Measurements from ENCODE around the gene PPIL3.

The PPIL3 gene

GRCh38 chr2:200845669-200846325 is 43.1 kb downstream of the PPIL3 start:
- Histone ChIP-seq H3K27me3 (ENCODE audit: insufficient read depth, low read depth, severe bottlenecking) (no peaks in the 10 kb centered on the region), H3K27ac (no peak overlapping the region), H3K36me3 (peaks cover under 1% of the 10 kb centered on the region), H3K9me3 (ENCODE audit: severe bottlenecking) (no peaks in the 10 kb centered on the region), H3K4me3 (ENCODE audit: low read depth, low read length) (no peak overlapping the region)
- no peak for TF ChIP-seq CTCF (IDR thresholded peaks at IDR 0.05; ENCODE audit: low read depth, low read length)
- no peak for DNase-seq

- Histone ChIP-seq H3K27ac (no peak overlapping the region), H3K27me3 (ENCODE audit: insufficient read depth, low read depth, severe bottlenecking) (no peaks in the 10 kb centered on the region), H3K36me3 (no peaks in the 10 kb centered on the region), H3K9me3 (ENCODE audit: severe bottlenecking) (no peaks in the 10 kb centered on the region), H3K4me3 (ENCODE audit: low read depth, low read length) (no peak overlapping the region)
- TF ChIP-seq CTCF (IDR thresholded peaks at IDR 0.05; ENCODE audit: low read depth, low read length), result no peak
- no peak for DNase-seq
These were observed 43.7 kb downstream of the PPIL3 start for GRCh38 chr2:200845194-200845593.

- no peak overlapping the region for H3K4me3 ChIP-seq (ENCODE audit: low read depth, low read length)
- H3K9me3 ChIP-seq (ENCODE audit: severe bottlenecking), result no peaks in the 10 kb centered on the region
- no peak for DNase-seq
- H3K36me3 ChIP-seq, result no peaks in the 10 kb centered on the region
- no peaks in the 10 kb centered on the region for H3K27me3 ChIP-seq (ENCODE audit: insufficient read depth, low read depth, severe bottlenecking)
- no peak for TF ChIP-seq CTCF (IDR thresholded peaks at IDR 0.05; ENCODE audit: low read depth, low read length)
- H3K27ac ChIP-seq, result no peak overlapping the region
These were observed 44.6 kb downstream of the PPIL3 start for GRCh38 chr2:200843993-200844948.

- H3K27me3 ChIP-seq (ENCODE audit: insufficient read depth, low read depth, severe bottlenecking), result no peaks in the 10 kb centered on the region
- no peak for TF ChIP-seq CTCF (IDR thresholded peaks at IDR 0.05; ENCODE audit: low read depth, low read length)
- no peak overlapping the region for H3K4me3 ChIP-seq (ENCODE audit: low read depth, low read length)
- H3K27ac ChIP-seq, result no peak overlapping the region
- DNase-seq, result no peak
- peaks cover 5% of the 10 kb centered on the region for H3K9me3 ChIP-seq (ENCODE audit: severe bottlenecking)
- H3K36me3 ChIP-seq, result no peaks in the 10 kb centered on the region
These were observed 49.4 kb downstream of the PPIL3 start for GRCh38 chr2:200839513-200839912.

GRCh38 chr2:200834701-200835100 is 54.2 kb downstream of the PPIL3 start:
- Histone ChIP-seq H3K36me3 (no peaks in the 10 kb centered on the region), H3K4me3 (ENCODE audit: low read depth, low read length) (no peak overlapping the region), H3K27ac (no peak overlapping the region), H3K9me3 (ENCODE audit: severe bottlenecking) (peaks cover 5% of the 10 kb centered on the region), H3K27me3 (ENCODE audit: insufficient read depth, low read depth, severe bottlenecking) (no peaks in the 10 kb centered on the region)
- DNase-seq, result no peak
- TF ChIP-seq CTCF (IDR thresholded peaks at IDR 0.05; ENCODE audit: low read depth, low read length), result no peak

Data from WERI-Rb-1 (cell line).